Measurements from ENCODE around the gene BRICD5.
A peak's percentile ranks its signal among the peaks of the same experiment; 100 is the strongest.

Gene BRICD5

DNA sequence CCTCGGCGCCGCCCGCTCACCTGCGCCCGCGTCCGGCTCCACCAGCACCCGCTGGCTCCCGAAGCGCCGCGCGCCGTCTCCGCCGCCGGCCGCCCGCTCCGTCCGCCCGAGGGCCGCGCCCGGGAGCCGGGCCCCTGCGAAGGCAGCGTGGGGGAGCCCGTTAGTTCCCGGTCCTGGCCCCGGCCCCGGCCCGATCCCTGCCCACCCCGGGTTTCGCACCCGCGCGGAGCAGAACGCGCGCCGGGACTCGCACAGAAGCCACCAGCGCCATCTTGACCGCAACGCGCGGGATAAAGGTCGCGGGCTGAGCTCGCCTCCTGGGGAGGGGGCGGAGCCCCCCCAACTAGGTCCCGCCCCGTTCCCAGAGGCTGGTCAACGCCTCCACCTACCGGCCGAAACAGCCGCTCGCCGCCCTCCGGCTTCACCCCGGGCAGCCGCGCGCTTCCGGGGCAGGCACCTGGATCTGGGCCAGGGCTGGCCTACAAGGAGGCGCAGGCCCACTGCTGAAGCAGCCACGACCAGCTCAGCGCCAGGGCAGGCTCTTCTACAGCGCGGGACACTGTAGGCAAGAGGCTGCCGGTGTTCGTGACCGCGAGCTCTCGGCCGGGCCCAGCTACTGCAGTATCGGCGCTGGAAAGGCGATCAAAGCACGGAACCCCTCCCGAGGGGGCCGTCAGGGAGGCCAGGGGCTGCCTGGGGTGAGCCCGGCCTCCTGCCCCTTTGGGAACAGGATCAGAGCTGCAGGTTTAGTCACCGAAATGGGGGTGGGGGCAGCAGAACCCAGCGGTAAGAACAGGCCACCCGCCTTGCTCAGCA lies 40.8 kb upstream of the BRICD5 start, which contains the start of gene ECI1 (continued):
- no peak for TF ChIP-seq ZBTB21 (tag by site-specific recombination; IDR thresholded peaks at IDR 0.05)
- TF ChIP-seq, protein P1, sequence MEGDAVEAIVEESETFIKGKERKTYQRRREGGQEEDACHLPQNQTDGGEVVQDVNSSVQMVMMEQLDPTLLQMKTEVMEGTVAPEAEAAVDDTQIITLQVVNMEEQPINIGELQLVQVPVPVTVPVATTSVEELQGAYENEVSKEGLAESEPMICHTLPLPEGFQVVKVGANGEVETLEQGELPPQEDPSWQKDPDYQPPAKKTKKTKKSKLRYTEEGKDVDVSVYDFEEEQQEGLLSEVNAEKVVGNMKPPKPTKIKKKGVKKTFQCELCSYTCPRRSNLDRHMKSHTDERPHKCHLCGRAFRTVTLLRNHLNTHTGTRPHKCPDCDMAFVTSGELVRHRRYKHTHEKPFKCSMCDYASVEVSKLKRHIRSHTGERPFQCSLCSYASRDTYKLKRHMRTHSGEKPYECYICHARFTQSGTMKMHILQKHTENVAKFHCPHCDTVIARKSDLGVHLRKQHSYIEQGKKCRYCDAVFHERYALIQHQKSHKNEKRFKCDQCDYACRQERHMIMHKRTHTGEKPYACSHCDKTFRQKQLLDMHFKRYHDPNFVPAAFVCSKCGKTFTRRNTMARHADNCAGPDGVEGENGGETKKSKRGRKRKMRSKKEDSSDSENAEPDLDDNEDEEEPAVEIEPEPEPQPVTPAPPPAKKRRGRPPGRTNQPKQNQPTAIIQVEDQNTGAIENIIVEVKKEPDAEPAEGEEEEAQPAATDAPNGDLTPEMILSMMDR (tag by site-specific recombination; IDR thresholded peaks at IDR 0.05), result peak; percentile 97
- TF ChIP-seq ZNF792 (tag by site-specific recombination; IDR thresholded peaks at IDR 0.05), result 0 out of 2 replicates have a peak, but pooled peaks have one; percentile 13
- TF ChIP-seq ZNF202 (tag by site-specific recombination; IDR thresholded peaks at IDR 0.05; ENCODE audit: borderline replicate concordance), result no peak
- TF ChIP-seq, protein P2, sequence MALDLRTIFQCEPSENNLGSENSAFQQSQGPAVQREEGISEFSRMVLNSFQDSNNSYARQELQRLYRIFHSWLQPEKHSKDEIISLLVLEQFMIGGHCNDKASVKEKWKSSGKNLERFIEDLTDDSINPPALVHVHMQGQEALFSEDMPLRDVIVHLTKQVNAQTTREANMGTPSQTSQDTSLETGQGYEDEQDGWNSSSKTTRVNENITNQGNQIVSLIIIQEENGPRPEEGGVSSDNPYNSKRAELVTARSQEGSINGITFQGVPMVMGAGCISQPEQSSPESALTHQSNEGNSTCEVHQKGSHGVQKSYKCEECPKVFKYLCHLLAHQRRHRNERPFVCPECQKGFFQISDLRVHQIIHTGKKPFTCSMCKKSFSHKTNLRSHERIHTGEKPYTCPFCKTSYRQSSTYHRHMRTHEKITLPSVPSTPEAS (tag by site-specific recombination; IDR thresholded peaks at IDR 0.05), result peak; percentile 27; the same call in 1 of the 2 replicates
- TF ChIP-seq KLF9 (tag by site-specific recombination; IDR thresholded peaks at IDR 0.05; ENCODE audit: low read depth), result peak; percentile 91
- TF ChIP-seq, protein P3, sequence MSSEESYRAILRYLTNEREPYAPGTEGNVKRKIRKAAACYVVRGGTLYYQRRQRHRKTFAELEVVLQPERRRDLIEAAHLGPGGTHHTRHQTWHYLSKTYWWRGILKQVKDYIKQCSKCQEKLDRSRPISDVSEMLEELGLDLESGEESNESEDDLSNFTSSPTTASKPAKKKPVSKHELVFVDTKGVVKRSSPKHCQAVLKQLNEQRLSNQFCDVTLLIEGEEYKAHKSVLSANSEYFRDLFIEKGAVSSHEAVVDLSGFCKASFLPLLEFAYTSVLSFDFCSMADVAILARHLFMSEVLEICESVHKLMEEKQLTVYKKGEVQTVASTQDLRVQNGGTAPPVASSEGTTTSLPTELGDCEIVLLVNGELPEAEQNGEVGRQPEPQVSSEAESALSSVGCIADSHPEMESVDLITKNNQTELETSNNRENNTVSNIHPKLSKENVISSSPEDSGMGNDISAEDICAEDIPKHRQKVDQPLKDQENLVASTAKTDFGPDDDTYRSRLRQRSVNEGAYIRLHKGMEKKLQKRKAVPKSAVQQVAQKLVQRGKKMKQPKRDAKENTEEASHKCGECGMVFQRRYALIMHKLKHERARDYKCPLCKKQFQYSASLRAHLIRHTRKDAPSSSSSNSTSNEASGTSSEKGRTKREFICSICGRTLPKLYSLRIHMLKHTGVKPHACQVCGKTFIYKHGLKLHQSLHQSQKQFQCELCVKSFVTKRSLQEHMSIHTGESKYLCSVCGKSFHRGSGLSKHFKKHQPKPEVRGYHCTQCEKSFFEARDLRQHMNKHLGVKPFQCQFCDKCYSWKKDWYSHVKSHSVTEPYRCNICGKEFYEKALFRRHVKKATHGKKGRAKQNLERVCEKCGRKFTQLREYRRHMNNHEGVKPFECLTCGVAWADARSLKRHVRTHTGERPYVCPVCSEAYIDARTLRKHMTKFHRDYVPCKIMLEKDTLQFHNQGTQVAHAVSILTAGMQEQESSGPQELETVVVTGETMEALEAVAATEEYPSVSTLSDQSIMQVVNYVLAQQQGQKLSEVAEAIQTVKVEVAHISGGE (tag by site-specific recombination; conservative IDR thresholded peaks at IDR 0.05; ENCODE audit: low read depth), result peak; percentile 57
- peak; percentile 70; the same call in 1 of the 2 replicates for TF ChIP-seq TRIM28 (IDR thresholded peaks at IDR 0.05; ENCODE audit: borderline replicate concordance, low read length)
- TF ChIP-seq ZNF184 (tag by site-specific recombination; IDR thresholded peaks at IDR 0.05), result 0 out of 2 replicates have a peak, but pooled peaks have one; percentile 6
- TF ChIP-seq ZBTB1 (tag by site-specific recombination; IDR thresholded peaks at IDR 0.05), result 0 out of 2 replicates have a peak, but pooled peaks have one; percentile 54
- TF ChIP-seq ZNF610 (tag by site-specific recombination; IDR thresholded peaks at IDR 0.05; ENCODE audit: borderline replicate concordance), result peak; percentile 91; the same call in 1 of the 2 replicates
- TF ChIP-seq KLF1 (tag by site-specific recombination; IDR thresholded peaks at IDR 0.05), result peak; percentile 87
- TF ChIP-seq, protein P4, sequence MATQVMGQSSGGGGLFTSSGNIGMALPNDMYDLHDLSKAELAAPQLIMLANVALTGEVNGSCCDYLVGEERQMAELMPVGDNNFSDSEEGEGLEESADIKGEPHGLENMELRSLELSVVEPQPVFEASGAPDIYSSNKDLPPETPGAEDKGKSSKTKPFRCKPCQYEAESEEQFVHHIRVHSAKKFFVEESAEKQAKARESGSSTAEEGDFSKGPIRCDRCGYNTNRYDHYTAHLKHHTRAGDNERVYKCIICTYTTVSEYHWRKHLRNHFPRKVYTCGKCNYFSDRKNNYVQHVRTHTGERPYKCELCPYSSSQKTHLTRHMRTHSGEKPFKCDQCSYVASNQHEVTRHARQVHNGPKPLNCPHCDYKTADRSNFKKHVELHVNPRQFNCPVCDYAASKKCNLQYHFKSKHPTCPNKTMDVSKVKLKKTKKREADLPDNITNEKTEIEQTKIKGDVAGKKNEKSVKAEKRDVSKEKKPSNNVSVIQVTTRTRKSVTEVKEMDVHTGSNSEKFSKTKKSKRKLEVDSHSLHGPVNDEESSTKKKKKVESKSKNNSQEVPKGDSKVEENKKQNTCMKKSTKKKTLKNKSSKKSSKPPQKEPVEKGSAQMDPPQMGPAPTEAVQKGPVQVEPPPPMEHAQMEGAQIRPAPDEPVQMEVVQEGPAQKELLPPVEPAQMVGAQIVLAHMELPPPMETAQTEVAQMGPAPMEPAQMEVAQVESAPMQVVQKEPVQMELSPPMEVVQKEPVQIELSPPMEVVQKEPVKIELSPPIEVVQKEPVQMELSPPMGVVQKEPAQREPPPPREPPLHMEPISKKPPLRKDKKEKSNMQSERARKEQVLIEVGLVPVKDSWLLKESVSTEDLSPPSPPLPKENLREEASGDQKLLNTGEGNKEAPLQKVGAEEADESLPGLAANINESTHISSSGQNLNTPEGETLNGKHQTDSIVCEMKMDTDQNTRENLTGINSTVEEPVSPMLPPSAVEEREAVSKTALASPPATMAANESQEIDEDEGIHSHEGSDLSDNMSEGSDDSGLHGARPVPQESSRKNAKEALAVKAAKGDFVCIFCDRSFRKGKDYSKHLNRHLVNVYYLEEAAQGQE (tag by site-specific recombination; IDR thresholded peaks at IDR 0.05), result peak; percentile 38; the same call in 1 of the 2 replicates
- TF ChIP-seq ZNF391 (tag by site-specific recombination; IDR thresholded peaks at IDR 0.05; ENCODE audit: borderline replicate concordance, low read depth), result peak; percentile 84; the same call in 1 of the 2 replicates
- TF ChIP-seq, protein P5, sequence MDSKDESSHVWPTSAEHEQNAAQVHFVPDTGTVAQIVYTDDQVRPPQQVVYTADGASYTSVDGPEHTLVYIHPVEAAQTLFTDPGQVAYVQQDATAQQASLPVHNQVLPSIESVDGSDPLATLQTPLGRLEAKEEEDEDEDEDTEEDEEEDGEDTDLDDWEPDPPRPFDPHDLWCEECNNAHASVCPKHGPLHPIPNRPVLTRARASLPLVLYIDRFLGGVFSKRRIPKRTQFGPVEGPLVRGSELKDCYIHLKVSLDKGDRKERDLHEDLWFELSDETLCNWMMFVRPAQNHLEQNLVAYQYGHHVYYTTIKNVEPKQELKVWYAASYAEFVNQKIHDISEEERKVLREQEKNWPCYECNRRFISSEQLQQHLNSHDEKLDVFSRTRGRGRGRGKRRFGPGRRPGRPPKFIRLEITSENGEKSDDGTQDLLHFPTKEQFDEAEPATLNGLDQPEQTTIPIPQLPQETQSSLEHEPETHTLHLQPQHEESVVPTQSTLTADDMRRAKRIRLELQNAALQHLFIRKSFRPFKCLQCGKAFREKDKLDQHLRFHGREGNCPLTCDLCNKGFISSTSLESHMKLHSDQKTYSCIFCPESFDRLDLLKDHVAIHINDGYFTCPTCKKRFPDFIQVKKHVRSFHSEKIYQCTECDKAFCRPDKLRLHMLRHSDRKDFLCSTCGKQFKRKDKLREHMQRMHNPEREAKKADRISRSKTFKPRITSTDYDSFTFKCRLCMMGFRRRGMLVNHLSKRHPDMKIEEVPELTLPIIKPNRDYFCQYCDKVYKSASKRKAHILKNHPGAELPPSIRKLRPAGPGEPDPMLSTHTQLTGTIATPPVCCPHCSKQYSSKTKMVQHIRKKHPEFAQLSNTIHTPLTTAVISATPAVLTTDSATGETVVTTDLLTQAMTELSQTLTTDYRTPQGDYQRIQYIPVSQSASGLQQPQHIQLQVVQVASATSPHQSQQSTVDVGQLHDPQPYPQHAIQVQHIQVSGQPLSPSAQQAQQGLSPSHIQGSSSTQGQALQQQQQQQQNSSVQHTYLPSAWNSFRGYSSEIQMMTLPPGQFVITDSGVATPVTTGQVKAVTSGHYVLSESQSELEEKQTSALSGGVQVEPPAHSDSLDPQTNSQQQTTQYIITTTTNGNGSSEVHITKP (tag by site-specific recombination; IDR thresholded peaks at IDR 0.05), result peak; percentile 72
- TF ChIP-seq, protein P6, sequence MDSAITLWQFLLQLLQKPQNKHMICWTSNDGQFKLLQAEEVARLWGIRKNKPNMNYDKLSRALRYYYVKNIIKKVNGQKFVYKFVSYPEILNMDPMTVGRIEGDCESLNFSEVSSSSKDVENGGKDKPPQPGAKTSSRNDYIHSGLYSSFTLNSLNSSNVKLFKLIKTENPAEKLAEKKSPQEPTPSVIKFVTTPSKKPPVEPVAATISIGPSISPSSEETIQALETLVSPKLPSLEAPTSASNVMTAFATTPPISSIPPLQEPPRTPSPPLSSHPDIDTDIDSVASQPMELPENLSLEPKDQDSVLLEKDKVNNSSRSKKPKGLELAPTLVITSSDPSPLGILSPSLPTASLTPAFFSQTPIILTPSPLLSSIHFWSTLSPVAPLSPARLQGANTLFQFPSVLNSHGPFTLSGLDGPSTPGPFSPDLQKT (IDR thresholded peaks at IDR 0.05; ENCODE audit: borderline replicate concordance, low read depth, low read length), result no peak; the same call in 1 of the 2 replicates
- no peak for TF ChIP-seq TCF7L2 (IDR thresholded peaks at IDR 0.05; ENCODE audit: borderline replicate concordance, low read depth, low read length)
- TF ChIP-seq KLF7 (tag by site-specific recombination; IDR thresholded peaks at IDR 0.05; ENCODE audit: borderline replicate concordance), result peak; percentile 82; the same call in 1 of the 2 replicates
- peak; percentile 94; the same call in 1 of the 2 replicates for TF ChIP-seq KLF16 (tag by site-specific recombination; IDR thresholded peaks at IDR 0.05)
- no peak for TF ChIP-seq ZNF140 (tag by site-specific recombination; IDR thresholded peaks at IDR 0.05)
- no peak for TF ChIP-seq ZNF292 (tag by site-specific recombination; IDR thresholded peaks at IDR 0.05; ENCODE audit: borderline replicate concordance, low read depth)
- TF ChIP-seq ZBTB7A (tag by site-specific recombination; IDR thresholded peaks at IDR 0.05; ENCODE audit: low read depth), result peak; percentile 88
- TF ChIP-seq ZNF223 (tag by site-specific recombination; IDR thresholded peaks at IDR 0.05), result peak; percentile 99
